A673 (cell line): ENCODE measurements around the gene GPR157. TPM values are rescaled to one million over a fixed set of nuclear protein-coding genes. Genes with fewer than 3 reads are reported as not detected.

ENCODE experiments used
- BruUV-seq: library from RNA; stranded (reverse); fragments of 400-500 nt; replicated peaks from 2 replicates; lab custom pipeline; 2021; lab: Mats Ljungman, UMichigan
- CTCF ChIA-PET: fragments of 300-600 bp; sonication (Branson Sonifier 250); formaldehyde crosslinking; loops from one replicate; lab custom pipeline; 2022; ENCODE audit warnings: antibody characterized with exemption; lab: Charles Lee
- POLR2A ChIA-PET: fragments of 300-600 bp; sonication (Branson Sonifier 250); formaldehyde crosslinking; loops from one replicate; lab custom pipeline; 2022; ENCODE audit warnings: antibody characterized with exemption; ENCODE audit not compliant: low non-redundant PET; lab: Charles Lee
- DNase-seq: peaks from one replicate; pipeline ENCODE4 v3.0.0-alpha.2; 2015; ENCODE audit warnings: low spot score
- H3K27ac ChIP-seq: fragments of 200-600 bp; sonication (generic); 2 replicates; pipeline ENCODE4 v1.5.1; 2016; ENCODE audit warnings: mixed run types, low read depth, mild to moderate bottlenecking, mixed read lengths, antibody characterized with exemption, low read length; ENCODE audit not compliant: poor library complexity, severe bottlenecking
- H3K27me3 ChIP-seq: fragments of 200-600 bp; sonication (generic); replicated peaks from 2 replicates; pipeline ENCODE4 v1.6.1; 2017; ENCODE audit warnings: mixed run types, low read depth, mild to moderate bottlenecking, mixed read lengths, antibody characterized with exemption, low read length; ENCODE audit not compliant: insufficient read depth, poor library complexity
- H3K36me3 ChIP-seq: fragments of 200-600 bp; sonication (generic); 2 replicates; pipeline ENCODE4 v1.6.1; 2016; ENCODE audit warnings: mixed run types, mild to moderate bottlenecking, mixed read lengths, antibody characterized with exemption, low read length; ENCODE audit not compliant: insufficient read depth, poor library complexity, severe bottlenecking
- H3K4me1 ChIP-seq: fragments of 200-600 bp; sonication (generic); 2 replicates; pipeline ENCODE4 v1.6.1; 2017; ENCODE audit warnings: mixed run types, mild to moderate bottlenecking, mixed read lengths, antibody characterized with exemption, low read length; ENCODE audit not compliant: insufficient read depth, poor library complexity, severe bottlenecking
- H3K4me3 ChIP-seq: fragments of 200-600 bp; sonication (generic); 2 replicates; pipeline ENCODE4 v1.5.1; 2016; ENCODE audit warnings: low read depth, mixed run types, mild to moderate bottlenecking, mixed read lengths, low read length; ENCODE audit not compliant: poor library complexity, severe bottlenecking
- H3K9me3 ChIP-seq: fragments of 200-600 bp; sonication (generic); 2 replicates; pipeline ENCODE4 v1.6.1; 2016; ENCODE audit warnings: mixed run types, low read depth, mild to moderate bottlenecking, mixed read lengths, antibody characterized with exemption, low read length; ENCODE audit not compliant: poor library complexity, severe bottlenecking
- CTCF ChIP-seq: fragments of 300-800, 200-600 bp; sonication (generic); conservative IDR thresholded peaks from 2 replicates; pipeline ENCODE4 v1.5.1; 2017; ENCODE audit warnings: low read depth, mild to moderate bottlenecking, antibody characterized with exemption, low read length, moderate library complexity, mixed read lengths
- EZH2 ChIP-seq: fragments of 200-600 bp; sonication (generic); IDR thresholded peaks from 2 replicates; pipeline ENCODE4 v1.6.1; 2017; ENCODE audit warnings: borderline replicate concordance, low read depth, mild to moderate bottlenecking, mixed read lengths, antibody characterized with exemption, low read length; ENCODE audit not compliant: poor library complexity, severe bottlenecking
- intact Hi-C: fragments of 100-400 bp; cut with micrococcal nuclease; formaldehyde crosslinking; loops from one replicate; pipeline ENCODE4 v1.10.0; 2022; ENCODE audit not compliant: unreplicated experiment
- total RNA-seq: library from RNA; stranded (reverse); gene quantifications from 2 replicates; pipeline ENCODE4 v1.2.3, GENCODE V29; 2021

The GPR157 gene
- total RNA-seq, 1 experiment from 2014 or later = 0.34 TPM

GRCh38 chr1:9151328-9151860 lies 22.5 kb upstream of the GPR157 start:
- H3K27me3 ChIP-seq = no peaks in the 10 kb centered on the region
- no peaks in the 10 kb centered on the region for H3K4me1 ChIP-seq
- TF ChIP-seq CTCF (no peak), EZH2 (no peak)
- no peaks in the 10 kb centered on the region for H3K9me3 ChIP-seq
- ChIA-PET POLR2A (no interaction called here), CTCF (no interaction called here)
- H3K27ac ChIP-seq = no peak overlapping the region
- DNase-seq = no peak
- no peaks in the 10 kb centered on the region for H3K36me3 ChIP-seq
- no TSS peak for BruUV-seq
- H3K4me3 ChIP-seq = no peak overlapping the region
- intact Hi-C loops = no loop called here

GRCh38 chr1:9150582-9151327 lies 21.9 kb upstream of the GPR157 start:
- DNase-seq = no peak
- H3K4me1 ChIP-seq = no peaks in the 10 kb centered on the region
- H3K27me3 ChIP-seq = no peaks in the 10 kb centered on the region
- intact Hi-C loops = no loop called here
- ChIA-PET CTCF (no interaction called here), POLR2A (no interaction called here)
- TF ChIP-seq EZH2 (no peak), CTCF (no peak)
- no TSS peak for BruUV-seq
- H3K27ac ChIP-seq = no peak overlapping the region
- no peaks in the 10 kb centered on the region for H3K9me3 ChIP-seq
- H3K4me3 ChIP-seq = no peak overlapping the region
- no peaks in the 10 kb centered on the region for H3K36me3 ChIP-seq

GRCh38 chr1:9149837-9150581 lies 21.1 kb upstream of the GPR157 start:
- ChIA-PET CTCF (no interaction called here), POLR2A (no interaction called here)
- DNase-seq = no peak
- TF ChIP-seq EZH2 (no peak), CTCF (no peak)
- Histone ChIP-seq H3K9me3 (no peaks in the 10 kb centered on the region), H3K36me3 (no peaks in the 10 kb centered on the region), H3K27me3 (no peaks in the 10 kb centered on the region), H3K4me3 (no peak overlapping the region), H3K27ac (no peak overlapping the region), H3K4me1 (no peaks in the 10 kb centered on the region)
- intact Hi-C loops = no loop called here
- BruUV-seq = no TSS peak
